Stimulated activated CD4-positive, alpha-beta T cell treated with anti-CD3 and anti-CD28 coated beads, Interleukin-4, amount 100 ng/mL, for 48 hours (primary cell): ENCODE measurements around the gene GFRA1.

Source experiments
- DNase-seq, 2 donors: peaks; one replicate each; pipeline ENCODE4 v3.0.0-alpha.2; 2020; ENCODE audit warnings: low read depth in 2 of 2

The GFRA1 gene

GRCh38 chr10:116160271-116160670 lies 112.7 kb downstream of the GFRA1 start:
- no peak for DNase-seq

DNA sequence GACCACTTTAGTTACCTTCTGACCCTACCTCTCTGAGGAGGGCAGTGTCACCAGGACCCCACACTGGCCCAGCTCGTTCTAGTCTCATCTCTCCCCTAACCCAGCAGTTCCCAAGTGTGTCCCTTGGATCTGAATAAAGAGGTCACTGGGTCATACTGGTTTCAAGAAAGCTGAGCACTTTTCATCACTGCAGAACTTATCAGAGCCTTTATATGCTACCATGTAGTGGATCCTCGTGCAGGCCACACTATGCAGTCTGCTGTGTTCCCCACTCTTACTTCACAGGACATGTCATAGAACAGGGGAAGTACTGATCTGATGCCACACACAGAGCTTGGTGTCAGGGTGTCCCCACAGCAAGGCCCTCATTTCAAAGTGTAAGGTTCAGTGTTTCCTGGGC lies 113.8 kb downstream of the GFRA1 start:
- DNase-seq, result no peak

GRCh38 chr10:116158036-116158435 lies 115.0 kb downstream of the GFRA1 start:
- DNase-seq, result no peak

DNA sequence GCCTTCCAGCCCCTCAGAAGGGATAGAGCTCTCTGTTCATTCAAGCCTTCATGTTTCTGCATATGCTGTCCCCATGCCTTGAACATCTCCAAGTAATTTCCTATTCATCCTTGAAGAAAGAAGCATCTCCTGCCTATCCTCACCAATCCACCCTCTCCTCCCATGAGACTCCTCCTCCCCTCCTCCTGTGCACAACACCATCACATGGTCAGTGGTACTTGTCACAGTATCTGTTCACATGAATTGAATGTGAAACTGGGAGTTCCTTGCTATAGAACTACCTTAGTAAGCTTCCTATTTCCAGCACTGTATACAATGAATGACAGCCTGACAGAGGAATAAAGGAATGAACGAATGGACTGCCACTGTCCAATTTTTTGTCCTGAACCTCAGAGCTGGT lies 115.5 kb downstream of the GFRA1 start:
- DNase-seq, result no peak

GRCh38 chr10:116156819-116157218 lies 116.2 kb downstream of the GFRA1 start:
- DNase-seq, result no peak

GRCh38 chr10:116155191-116155590 lies 117.8 kb downstream of the GFRA1 start:
- no peak for DNase-seq

- no peak for DNase-seq
These were observed 118.4 kb downstream of the GFRA1 start for GRCh38 chr10:116154651-116155050.

- DNase-seq, result no peak
These were observed 121.9 kb downstream of the GFRA1 start for GRCh38 chr10:116151076-116151475.

- DNase-seq, result no peak
These were observed 122.4 kb downstream of the GFRA1 start for GRCh38 chr10:116150606-116151005.

- no peak for DNase-seq
These were observed 125.7 kb downstream of the GFRA1 start for GRCh38 chr10:116147147-116147905.

DNA sequence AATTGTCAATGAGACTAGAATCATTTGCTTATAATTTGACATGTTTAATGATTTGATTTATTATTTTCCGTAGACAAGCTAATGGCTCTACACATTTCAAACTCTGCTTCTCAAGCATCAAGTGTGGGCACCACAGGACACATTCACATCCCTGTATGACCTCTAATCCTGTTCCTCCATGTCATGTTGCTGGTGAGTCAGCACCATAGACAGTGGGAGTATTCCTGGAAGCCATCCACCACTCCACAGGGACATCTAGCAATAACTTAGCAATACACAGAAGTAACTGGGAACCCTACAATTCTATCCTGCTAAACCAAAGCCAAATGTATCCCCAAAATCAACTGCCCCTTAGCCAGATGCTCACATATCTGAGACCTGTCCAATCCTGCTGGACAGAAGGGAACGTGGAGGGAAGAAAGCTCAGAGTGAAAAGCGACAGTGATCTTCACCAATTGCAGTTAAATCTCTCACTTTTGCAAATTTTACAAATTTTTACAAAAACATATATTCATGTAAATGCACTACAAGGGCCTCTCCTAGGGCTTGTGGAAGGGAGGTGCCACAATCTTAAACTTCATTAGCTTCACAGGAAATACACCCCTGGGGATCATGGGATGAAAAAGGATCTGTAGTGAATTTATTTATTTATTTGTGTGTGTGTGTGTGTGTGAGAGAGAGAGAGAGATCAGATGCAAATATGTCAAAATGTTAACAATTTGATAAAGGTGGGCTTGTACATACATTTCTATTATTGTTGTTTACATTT lies 126.5 kb downstream of the GFRA1 start:
- no peak for DNase-seq

- DNase-seq, result no peak
These were observed 129.3 kb downstream of the GFRA1 start for GRCh38 chr10:116143673-116144222.

- DNase-seq, result no peak
These were observed 131.2 kb downstream of the GFRA1 start for GRCh38 chr10:116141855-116142254.

DNA sequence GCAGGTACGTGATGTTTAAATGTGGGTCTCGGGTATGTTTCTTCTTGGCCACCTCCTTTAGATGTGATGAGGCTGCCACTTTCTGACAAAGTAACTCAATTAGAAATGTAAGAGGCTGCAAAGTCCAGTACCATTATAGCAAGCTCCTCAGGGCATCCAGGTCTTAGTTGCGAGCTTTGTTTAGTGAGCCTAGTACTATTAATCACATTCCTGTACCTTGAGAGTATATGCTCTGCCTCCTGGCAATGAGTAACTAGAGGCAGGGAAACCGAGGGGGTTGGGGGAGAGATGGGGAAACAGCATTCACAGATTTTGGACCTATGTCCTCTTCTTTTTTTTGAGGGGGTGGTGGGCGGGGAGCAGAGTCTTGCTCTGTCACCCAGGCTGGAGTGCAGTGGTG lies 131.8 kb downstream of the GFRA1 start:
- no peak for DNase-seq

DNA sequence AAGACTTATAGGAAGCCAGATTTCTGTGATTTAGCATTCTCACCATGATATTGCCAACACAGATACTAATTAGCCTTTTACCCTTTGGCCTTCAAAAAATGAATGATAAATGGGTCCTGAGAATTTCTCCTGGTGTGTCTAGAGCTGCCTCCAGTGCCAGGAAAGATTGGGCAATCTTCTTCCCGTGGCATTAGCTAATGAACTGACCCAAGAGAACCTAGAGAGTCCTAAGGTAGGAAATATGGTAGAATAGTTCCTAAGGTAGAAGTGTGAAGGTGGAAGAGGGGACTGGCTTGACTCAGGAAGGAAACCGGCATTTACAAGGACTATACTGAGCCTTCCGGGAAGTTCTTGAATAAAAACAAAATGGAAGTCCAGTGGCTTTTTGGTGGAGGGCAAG lies 133.1 kb downstream of the GFRA1 start:
- DNase-seq, result no peak

DNA sequence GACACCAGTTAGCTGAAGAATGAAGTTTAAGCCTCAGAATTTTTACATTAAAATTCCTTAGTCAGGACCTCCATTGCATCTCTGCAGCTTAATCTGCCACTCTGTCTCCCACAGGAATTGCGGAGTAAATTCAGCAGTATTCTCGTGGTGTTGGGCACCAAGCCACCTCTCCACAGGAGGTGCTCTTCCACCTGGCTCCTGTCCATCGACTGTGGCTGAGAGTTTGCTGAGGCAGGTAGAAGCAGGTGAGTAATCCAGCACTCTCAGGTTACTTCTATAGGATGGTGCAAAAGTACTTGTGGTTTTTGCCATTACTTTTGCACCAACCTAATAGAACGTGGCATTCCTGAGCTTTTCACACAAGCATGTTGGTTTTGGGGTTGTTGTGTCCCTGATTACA lies 134.1 kb downstream of the GFRA1 start:
- no peak for DNase-seq

DNA sequence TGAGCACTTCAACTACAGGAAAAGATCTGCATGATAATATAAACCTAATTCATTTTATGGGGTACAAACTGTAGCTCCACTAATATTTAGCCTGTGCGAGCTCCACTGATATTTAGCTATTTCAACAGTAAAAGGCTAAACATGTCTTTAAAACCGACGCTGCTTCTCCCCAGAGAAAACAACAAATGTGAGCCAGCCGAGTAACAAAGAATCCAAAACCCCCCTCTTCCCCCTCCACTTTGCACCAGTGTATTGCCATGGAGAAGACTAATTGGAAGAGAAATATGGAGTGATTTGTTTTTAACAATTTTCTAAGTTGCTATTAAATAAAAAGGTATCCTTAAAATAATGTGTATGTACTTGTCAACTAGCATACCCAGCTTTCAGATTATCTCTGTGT lies 136.7 kb downstream of the GFRA1 start:
- DNase-seq, result no peak

DNA sequence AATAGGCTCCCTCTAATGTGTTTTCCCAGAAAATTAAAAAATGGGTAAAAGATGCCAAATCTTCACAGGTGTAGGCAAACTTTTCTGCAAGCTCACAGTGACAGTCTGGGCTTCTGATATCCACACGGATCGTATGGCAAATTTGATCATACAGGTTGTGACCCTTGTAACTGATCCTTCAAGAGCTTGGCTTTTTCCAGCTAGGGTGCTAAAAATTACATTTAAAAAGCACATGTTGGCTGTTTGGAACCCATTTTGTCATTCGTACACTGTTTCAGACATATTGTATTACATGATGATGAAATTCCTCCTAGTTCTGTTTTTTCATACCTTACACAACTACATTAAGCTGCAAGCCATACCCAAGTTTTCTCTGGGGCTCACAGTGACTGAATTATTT lies 138.7 kb downstream of the GFRA1 start:
- DNase-seq, result no peak

- DNase-seq, result no peak
These were observed 139.4 kb downstream of the GFRA1 start for GRCh38 chr10:116133634-116134033.

GRCh38 chr10:116132780-116133399 lies 140.1 kb downstream of the GFRA1 start:
- no peak for DNase-seq

- DNase-seq, result no peak
These were observed 143.0 kb downstream of the GFRA1 start for GRCh38 chr10:116130006-116130405.

GRCh38 chr10:116126954-116127695 lies 145.9 kb downstream of the GFRA1 start:
- DNase-seq, result no peak
